Testis (tissue), 3 donors: ENCODE results near the gene SPAAR. TPM values are rescaled to one million over a fixed set of nuclear protein-coding genes. Genes with fewer than 3 reads are reported as not detected.
"Not testable (repeated sequence)": the region's sequence is repeated elsewhere in the genome, so short reads cannot be mapped to it uniquely, and the experiment has no call there.

Experiments used
- DNase-seq: peaks from one replicate; pipeline ENCODE4 v3.0.0-alpha.2; 2019
- H3K27ac ChIP-seq, 2 donors: fragments of 200-600 bp; sonication (generic); one replicate each; pipeline ENCODE4 v1.5.1; 2019
- H3K27me3 ChIP-seq: fragments of 200-600 bp; sonication (generic); one replicate; pipeline ENCODE4 v1.5.1; 2019
- H3K36me3 ChIP-seq: fragments of 200-600 bp; sonication (generic); one replicate; pipeline ENCODE4 v1.5.1; 2017; ENCODE audit warnings: low read depth; ENCODE audit errors: missing control alignments
- H3K4me1 ChIP-seq: fragments of 200-600 bp; sonication (generic); one replicate; pipeline ENCODE4 v1.5.1; 2019
- H3K4me3 ChIP-seq, 2 donors: fragments of 200-600 bp; sonication (generic); one replicate each; pipeline ENCODE4 v1.5.1; 2017 to 2019
- H3K9me3 ChIP-seq: fragments of 200-600 bp; sonication (generic); one replicate; pipeline ENCODE4 v1.5.1; 2017
- POLR2A ChIP-seq: fragments of 450-650 bp; IDR thresholded peaks from one replicate; pipeline ENCODE4 v1.6.1; 2017; ENCODE audit warnings: antibody characterized with exemption, mild to moderate bottlenecking, moderate library complexity
- WGBS, 2 donors: methylation state at CpG; one replicate each; pipeline ENCODE4 v1.1.5; 2018; 5-methylcytosine and 5-hydroxymethylcytosine counted together
- intact Hi-C: fragments of 100-400 bp; cut with DNase I; formaldehyde crosslinking; loops from one replicate; pipeline ENCODE4 v1.15.1; 2023; ENCODE audit warnings: low total_unique reads
- polyA plus RNA-seq: library from polyadenylated mRNA; stranded (reverse); fragments of 350-450 nt; fragmentation: Illumina TruSeq; extraction: RNeasy Lipid Tissue Mini Kit (QIAGEN cat#74804); gene quantifications from one replicate; pipeline ENCODE4 v1.2.3, GENCODE V29; 2014; ENCODE audit warnings: low read depth, low replicate concordance; ENCODE audit not compliant: insufficient read depth
- total RNA-seq, 2 donors: library from RNA; depleted of rRNA; stranded (reverse); fragments of >200 nt; gene quantifications; one replicate each; pipeline ENCODE4 v1.2.3, GENCODE V29; 2016
- TF ChIP-seq, protein P1 (sequence below), 3 experiments: fragments of 450-650 bp in 2 of 3; fragments of 200-600 bp in 1 of 3; sonication (generic) in 1 of 3; IDR thresholded peaks; one replicate each; pipeline ENCODE4 v1.5.1; 2016 to 2019; ENCODE audit warnings: antibody characterized with exemption in 3 of 3, mild to moderate bottlenecking in 2 of 3, moderate library complexity in 1 of 3

Gene SPAAR
- total and polyA plus RNA-seq, 3 donors from 2014 or later: 15.0 to 69.8 (median 56.9) TPM

GRCh38 chr9:35909687-35910612 is 660 bp downstream of the SPAAR start:
- H3K27me3 ChIP-seq: no peaks in the 10 kb centered on the region
- H3K4me3 ChIP-seq: peak overlapping the region; percentile 36 to 65
- intact Hi-C loops: no loop called here
- H3K27ac ChIP-seq: peak overlapping the region; percentile 91 to 95
- H3K36me3 ChIP-seq: no peaks in the 10 kb centered on the region
- H3K4me1 ChIP-seq: peaks cover 58% of the 10 kb centered on the region
- TF ChIP-seq POLR2A: no peak
- TF ChIP-seq, protein P1, sequence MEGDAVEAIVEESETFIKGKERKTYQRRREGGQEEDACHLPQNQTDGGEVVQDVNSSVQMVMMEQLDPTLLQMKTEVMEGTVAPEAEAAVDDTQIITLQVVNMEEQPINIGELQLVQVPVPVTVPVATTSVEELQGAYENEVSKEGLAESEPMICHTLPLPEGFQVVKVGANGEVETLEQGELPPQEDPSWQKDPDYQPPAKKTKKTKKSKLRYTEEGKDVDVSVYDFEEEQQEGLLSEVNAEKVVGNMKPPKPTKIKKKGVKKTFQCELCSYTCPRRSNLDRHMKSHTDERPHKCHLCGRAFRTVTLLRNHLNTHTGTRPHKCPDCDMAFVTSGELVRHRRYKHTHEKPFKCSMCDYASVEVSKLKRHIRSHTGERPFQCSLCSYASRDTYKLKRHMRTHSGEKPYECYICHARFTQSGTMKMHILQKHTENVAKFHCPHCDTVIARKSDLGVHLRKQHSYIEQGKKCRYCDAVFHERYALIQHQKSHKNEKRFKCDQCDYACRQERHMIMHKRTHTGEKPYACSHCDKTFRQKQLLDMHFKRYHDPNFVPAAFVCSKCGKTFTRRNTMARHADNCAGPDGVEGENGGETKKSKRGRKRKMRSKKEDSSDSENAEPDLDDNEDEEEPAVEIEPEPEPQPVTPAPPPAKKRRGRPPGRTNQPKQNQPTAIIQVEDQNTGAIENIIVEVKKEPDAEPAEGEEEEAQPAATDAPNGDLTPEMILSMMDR (IDR thresholded peaks at IDR 0.05): no peak
- 60 to 73% methylated on average over 19 to 34 of the region's 34 CpGs for WGBS, 2 donors
- DNase-seq: peak; percentile 91
- H3K9me3 ChIP-seq: no peaks in the 10 kb centered on the region

DNA sequence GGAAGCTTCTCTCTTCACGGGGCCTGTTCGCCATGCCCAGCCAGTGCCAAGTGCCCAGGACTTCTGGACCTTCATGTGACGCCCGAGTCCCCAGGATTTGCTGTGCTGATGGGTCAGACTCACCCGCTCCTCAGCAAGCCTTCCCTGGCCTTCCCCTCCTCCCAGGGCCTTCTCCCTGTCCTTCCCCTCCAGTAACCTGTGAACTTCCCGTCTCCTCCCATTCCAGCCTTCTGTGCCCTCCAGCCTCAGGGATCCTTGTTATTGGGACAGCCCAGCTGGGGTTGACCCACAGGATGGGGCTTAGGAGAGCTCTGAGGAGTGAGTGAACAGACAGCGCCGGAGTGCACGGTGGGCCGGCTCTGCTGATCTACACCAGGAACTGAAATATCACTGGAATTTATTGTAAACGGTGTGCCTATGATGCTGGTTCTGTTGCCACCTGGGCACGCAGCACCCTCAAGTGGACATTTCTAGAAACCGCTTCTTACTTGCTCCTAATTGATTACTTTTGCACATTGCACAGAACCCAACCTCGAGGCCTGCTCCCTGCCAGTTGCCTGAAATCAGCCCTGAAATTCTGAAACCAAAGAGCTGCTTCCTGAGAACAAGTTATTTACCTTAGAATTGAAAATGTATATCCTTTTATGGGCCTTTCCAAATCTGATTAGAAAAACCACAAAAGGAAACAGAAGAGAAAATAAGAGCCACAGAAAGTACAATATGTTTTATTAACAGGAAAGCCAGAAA is 1.5 kb downstream of the SPAAR start:
- intact Hi-C loops: no loop called here
- Histone ChIP-seq H3K4me3 (peak overlapping the region; percentile 36 to 65), H3K4me1 (peaks cover 57% of the 10 kb centered on the region), H3K27me3 (no peaks in the 10 kb centered on the region), H3K9me3 (no peaks in the 10 kb centered on the region), H3K36me3 (no peaks in the 10 kb centered on the region), H3K27ac (peak overlapping the region; percentile 91 to 95)
- peak; percentile 66 for DNase-seq
- 61 to 86% methylated on average over 8 to 14 of the region's 14 CpGs for WGBS, 2 donors
- TF ChIP-seq POLR2A: no peak
- TF ChIP-seq, protein P1 (IDR thresholded peaks at IDR 0.05): peak in 2 of 3 experiments; percentile 26 to 42

DNA sequence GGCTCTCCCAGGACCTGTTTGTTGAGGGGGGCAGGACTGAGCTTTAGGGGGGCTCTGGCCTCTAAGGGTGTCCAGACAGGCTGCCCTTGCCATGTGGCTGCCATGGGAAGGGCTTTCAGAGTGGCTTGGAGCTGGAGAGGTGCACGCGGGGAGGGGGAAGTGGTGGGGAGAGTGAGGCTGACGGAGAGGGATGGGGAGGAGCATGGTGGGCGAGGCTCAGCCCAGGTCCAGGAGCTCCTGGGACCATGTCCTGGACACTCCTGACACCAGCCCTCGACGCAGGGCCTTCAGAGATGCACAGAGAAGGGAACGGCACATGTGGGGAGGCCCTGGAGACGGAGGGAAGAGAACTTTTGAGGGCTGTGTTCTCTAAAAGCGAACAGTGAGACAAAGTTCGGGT is 2.4 kb downstream of the SPAAR start:
- Histone ChIP-seq H3K36me3 (no peaks in the 10 kb centered on the region), H3K27me3 (no peaks in the 10 kb centered on the region), H3K4me1 (peaks cover 55% of the 10 kb centered on the region), H3K27ac (peak overlapping the region in 1 of 2 donors; percentile 95), H3K4me3 (peak overlapping the region in 1 of 2 donors; percentile 65), H3K9me3 (no peaks in the 10 kb centered on the region)
- TF ChIP-seq, protein P1 (IDR thresholded peaks at IDR 0.05): no peak
- no peak for TF ChIP-seq POLR2A
- WGBS, 2 donors: 71 to 80% methylated on average over 10 of the region's 10 CpGs
- DNase-seq: peak; percentile 72
- intact Hi-C loops: no loop called here

GRCh38 chr9:35912791-35913400 is 3.6 kb downstream of the SPAAR start:
- DNase-seq: no peak
- no peaks in the 10 kb centered on the region for H3K9me3 ChIP-seq
- H3K27me3 ChIP-seq: no peaks in the 10 kb centered on the region
- peak overlapping the region in 1 of 2 donors; percentile 65 for H3K4me3 ChIP-seq
- peaks cover 50% of the 10 kb centered on the region for H3K4me1 ChIP-seq
- no peaks in the 10 kb centered on the region for H3K36me3 ChIP-seq
- TF ChIP-seq, protein P1 (IDR thresholded peaks at IDR 0.05): no peak
- TF ChIP-seq POLR2A: no peak
- H3K27ac ChIP-seq: peak overlapping the region in 1 of 2 donors; percentile 95
- intact Hi-C loops: no loop called here
- 55 to 79% methylated on average over 10 of the region's 10 CpGs for WGBS, 2 donors

DNA sequence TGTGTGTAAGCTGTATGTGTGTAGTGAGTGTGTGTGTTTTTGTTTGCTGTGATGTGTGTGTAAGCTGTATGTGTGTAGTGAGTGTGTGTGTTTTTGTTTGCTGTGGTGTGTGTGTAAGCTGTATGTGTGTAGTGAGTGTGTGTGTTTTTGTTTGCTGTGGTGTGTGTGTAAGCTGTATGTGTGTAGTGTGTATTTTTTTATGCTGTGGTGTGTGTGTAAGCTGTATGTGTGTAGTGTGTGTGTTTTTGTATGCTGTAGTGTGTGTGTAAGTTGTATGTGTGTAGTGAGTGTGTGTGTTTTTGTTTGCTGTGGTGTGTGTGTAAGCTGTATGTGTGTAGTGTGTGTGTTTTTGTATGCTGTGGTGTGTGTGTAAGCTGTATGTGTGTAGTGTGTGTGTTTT is 4.1 kb downstream of the SPAAR start:
- H3K9me3 ChIP-seq, intact Hi-C loops, DNase-seq, H3K27me3 ChIP-seq, H3K36me3 ChIP-seq, H3K27ac ChIP-seq: not testable (repeated sequence)
- H3K4me1 ChIP-seq: peaks cover 47% of the 10 kb centered on the region
- peak overlapping the region in 1 of 2 donors; percentile 65 for H3K4me3 ChIP-seq
